IPS-NIHi7 (cell line): Measurements from ENCODE around the gene PAF1.
A peak's percentile ranks its signal among the peaks of the same experiment; 100 is the strongest.

Experiments used
- DNase-seq: peaks from one replicate; pipeline ENCODE4 v3.0.0; 2012; ENCODE audit warnings: mixed read lengths; ENCODE audit errors: extremely low spot score

PAF1 gene

DNA sequence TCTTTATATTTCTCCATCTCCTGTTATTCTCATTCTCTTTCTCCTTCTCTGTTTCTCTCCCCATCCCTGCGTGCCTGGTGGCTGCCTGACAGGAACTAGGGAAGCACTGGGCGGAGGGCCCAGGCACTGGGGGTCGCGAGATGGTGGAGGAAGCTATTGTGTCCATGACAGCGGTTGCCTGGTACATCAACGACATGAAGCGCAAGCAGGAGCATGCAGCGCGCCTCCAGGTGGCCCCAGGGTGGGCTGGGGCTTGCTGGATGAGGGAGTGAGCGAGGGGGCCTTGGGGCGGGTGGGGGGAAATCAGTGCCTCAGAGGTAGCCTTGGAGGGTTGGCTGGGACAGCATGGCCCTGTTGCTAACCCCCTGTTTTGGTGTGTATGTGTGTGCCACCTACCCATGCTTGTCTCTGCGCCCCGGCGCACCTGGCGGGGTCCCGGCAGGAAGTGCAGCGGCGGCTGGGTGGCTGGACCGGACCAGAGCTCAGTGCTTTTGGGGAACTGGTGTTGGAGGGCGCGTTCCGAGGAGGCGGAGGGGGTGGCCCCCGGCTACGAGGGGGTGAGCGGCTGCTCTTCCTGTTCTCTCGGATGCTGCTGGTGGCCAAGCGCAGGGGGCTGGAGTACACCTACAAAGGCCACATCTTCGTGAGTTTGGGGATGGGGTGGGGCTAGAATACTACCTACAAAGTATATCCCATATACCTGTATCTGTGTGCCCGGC is 26.7 kb upstream of the PAF1 start:
- DNase-seq = no peak

GRCh38 chr19:39416152-39417120 is 25.5 kb upstream of the PAF1 start:
- DNase-seq = no peak

GRCh38 chr19:39415111-39416046 is 24.5 kb upstream of the PAF1 start:
- DNase-seq = no peak

- no peak for DNase-seq
Measured at GRCh38 chr19:39413911-39414608, 23.2 kb upstream of the PAF1 start.

- peak; percentile 67 for DNase-seq
Measured at GRCh38 chr19:39413272-39413910, 22.5 kb upstream of the PAF1 start.

DNA sequence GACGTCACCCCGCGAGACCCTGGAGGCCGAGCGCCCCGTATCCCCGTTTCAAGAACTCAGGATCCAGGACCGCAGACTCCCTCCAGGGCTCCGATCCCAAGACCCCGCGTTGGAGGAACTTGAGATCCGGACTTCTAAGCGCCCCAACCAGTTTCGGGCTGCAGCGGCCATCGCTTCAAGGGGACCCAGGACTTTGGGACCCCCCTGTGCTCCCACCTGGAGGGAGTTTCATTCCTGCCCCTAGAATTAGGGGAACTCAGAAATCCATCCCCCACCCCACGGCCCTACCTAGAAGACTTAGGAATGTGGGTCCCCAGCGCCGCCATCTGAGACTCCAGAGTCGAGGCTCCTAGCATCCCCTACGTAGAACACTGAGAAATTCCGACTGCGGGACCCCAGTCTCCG is 22.0 kb upstream of the PAF1 start:
- DNase-seq = no peak

DNA sequence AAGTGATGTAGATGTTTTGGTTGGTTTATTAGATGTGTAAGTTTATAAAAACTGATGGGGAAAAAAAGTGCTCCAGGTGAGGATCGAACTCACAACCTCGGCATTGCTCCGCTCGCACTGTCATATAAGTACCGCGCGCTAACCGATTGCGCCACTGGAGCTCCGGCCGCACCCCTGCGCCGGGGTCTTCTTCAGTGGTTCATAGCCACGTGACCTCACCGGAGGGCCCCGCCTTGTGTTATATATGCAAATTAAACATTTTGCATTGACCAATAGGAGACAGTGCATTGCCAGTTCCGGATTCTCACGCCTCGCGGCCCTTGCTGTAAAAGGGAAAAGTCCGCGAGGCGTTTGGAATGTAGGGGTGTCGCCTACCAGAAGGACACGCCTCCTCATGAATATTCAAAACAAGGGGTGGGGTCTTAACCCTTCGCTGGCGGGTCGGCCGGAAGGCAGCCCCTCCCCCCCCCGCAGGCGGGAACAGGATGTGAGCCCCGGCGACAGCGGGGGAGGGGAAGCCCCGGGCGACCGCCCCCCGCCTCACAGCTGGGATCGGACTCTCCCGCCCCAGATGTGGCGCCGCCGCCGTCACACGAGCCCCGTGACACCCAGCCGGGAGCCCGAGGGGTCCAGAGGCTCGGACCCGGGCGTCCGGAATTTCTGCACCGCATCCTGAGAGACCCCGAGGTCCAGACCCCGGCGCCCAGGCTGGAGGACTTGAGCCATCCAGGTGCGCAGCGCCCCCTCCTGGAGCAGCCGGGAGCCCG is 21.4 kb upstream of the PAF1 start, which contains the start of gene PLEKHG2:
Gene PLEKHG2, plus strand, starts transcription at position 570 of the 767 bp plus-strand sequence. CDS start 1,418 bp downstream, outside the sequence.
- DNase-seq = peak; percentile 87

DNA sequence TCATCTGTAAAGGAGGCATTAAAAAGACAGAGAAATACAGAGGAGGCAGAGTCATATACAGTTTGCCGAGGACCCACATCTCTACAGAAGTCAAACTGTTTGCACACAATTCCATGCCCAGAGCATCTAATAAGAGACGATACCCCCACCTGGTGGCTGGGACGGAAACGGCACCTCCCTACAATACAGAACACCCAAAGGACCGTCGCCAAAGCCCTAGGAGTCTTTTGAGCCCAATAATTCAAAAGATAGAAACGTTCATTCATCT is 20.9 kb upstream of the PAF1 start:
- no peak for DNase-seq

GRCh38 chr19:39411081-39411831 is 20.4 kb upstream of the PAF1 start:
- DNase-seq = no peak

DNA sequence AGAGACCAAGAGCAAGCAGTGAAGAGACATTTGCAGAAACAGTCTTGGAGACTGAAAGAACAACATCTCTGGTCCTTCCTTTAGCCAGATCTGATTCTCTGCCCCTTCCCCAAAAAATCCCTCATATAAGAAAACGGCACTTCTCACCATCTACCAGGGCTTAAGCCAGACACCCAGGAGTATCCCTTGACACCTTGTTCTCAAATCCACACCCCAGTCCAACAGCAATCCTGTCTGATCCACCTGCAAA is 19.9 kb upstream of the PAF1 start:
- no peak for DNase-seq

DNA sequence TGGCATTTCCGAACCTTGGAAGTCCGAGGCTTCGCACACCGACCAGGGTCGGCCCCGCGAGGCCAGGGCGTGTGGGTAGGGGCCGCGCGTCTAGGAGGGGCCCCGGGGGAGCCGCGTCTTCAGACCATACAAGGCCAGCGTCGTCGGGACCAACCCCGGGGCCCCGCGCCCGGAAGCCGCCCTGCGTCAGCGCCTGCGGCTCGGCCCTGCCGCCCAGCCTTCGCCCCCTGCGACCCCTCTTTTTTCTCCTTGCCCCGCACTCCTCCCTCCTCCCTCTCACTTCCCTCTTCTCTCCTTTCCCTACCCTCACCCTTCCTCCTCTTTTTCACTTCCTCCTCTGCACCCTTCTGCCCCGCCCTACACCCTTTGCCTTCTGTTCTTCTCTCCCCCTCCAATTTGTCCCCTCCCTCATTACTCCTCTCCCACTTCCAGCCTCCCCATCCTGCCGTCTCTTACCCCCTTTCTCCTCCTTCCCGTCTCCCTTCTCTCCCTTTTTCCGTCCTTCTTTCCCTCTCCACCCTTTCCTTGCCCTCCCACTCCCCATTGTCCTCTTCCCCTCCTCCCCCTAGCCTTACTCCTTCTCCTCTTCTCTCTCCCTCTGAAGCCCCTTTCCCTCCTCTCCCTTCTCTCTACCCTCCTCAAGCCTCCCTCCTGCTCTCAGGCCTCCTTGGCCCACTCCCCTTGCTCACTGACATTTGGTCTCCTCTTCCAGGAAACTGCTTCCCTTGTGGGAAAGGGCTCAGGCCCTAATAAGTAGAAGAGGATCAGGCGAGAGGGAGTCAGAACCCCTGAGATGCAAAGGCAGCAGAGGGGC is 19.3 kb upstream of the PAF1 start:
- peak; percentile 20 for DNase-seq

DNA sequence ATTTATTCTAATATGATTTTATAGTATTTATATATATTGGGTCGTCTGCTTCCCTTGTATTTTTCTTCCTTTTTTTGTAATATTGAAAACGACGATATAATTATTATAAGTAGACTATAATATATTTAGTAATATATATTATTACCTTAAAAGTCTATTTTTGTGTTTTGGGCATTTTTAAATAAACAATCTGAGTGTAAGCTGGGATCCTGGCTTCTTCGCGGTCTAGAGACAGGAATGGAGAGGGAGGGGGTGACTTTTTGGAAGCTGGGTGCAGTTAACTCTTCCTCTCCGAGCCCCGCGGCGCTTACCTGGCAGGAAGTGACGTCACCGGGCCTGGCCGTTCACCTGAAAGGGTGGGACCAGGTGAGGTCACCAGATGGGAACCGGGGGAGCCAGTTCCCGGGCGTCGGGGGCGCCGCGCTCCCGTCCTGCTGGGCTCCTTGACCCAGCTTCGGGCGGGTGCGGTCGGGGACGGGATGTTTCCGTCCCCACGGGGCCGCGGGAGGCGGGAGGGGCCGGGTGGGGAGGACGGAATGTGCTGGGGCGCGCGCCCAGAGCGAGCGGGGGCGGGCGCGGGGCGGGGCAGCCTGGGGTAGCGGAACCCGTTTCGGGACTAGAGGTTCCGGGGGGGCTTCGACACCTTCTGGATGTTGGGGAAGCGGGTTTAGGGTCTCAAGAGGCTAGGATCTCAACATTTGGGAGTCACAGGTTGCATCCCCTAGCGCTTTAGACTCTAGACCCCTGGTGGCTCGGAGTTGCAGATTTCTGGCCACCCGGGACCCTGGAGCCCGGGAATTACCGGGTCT is 18.5 kb upstream of the PAF1 start:
- peak; percentile 81 for DNase-seq

DNA sequence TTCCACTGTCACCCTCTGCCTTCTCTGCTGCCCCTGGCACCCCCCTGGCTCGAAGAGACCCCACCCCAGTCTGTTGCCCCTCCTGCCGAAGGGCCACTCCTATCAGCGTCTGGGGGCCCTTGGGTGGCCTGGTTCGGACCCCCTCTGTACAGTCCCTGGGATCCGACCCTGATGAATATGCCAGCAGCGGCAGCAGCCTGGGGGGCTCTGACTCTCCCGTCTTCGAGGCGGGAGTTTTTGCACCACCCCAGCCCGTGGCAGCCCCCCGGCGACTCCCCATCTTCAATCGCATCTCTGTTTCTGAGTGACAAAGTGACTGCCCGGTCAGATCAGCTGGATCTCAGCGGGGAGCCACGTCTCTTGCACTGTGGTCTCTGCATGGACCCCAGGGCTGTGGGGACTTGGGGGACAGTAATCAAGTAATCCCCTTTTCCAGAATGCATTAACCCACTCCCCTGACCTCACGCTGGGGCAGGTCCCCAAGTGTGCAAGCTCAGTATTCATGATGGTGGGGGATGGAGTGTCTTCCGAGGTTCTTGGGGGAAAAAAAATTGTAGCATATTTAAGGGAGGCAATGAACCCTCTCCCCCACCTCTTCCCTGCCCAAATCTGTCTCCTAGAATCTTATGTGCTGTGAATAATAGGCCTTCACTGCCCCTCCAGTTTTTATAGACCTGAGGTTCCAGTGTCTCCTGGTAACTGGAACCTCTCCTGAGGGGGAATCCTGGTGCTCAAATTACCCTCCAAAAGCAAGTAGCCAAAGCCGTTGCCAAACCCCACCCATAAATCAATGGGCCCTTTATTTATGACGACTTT is 17.7 kb upstream of the PAF1 start:
- DNase-seq = no peak

GRCh38 chr19:39407660-39408391 is 16.9 kb upstream of the PAF1 start:
- DNase-seq = no peak

- DNase-seq = no peak
Measured at GRCh38 chr19:39407410-39407659, 16.4 kb upstream of the PAF1 start.

- no peak for DNase-seq
Measured at GRCh38 chr19:39406656-39407409, 15.9 kb upstream of the PAF1 start, which contains the start of gene ZFP36. TSS of gene ZFP36 (plus strand) at chr19:39406847. CDS start at chr19:39406905, 58 bp downstream.
